Fibroblast of skin of scalp (primary cell): ENCODE data around the gene LRRC63.
"Not testable (repeated sequence)": the region's sequence is repeated elsewhere in the genome, so short reads cannot be mapped to it uniquely, and the experiment has no call there.

ENCODE experiments used
- DNase-seq: peaks from one replicate; pipeline ENCODE4 v3.0.0-alpha.2; 2013

LRRC63 gene

GRCh38 chr13:46181840-46182490 lies 29.8 kb upstream of the LRRC63 start, which contains the start of gene LCP1:
Gene LCP1, minus strand, starts transcription at chr13:46182177. Its CDS starts 22,515 bp downstream, at chr13:46159662.
- DNase-seq, result no peak

GRCh38 chr13:46182491-46182877 lies 29.2 kb upstream of the LRRC63 start:
- no peak for DNase-seq

- DNase-seq, result no peak
Measured at GRCh38 chr13:46183018-46183946, 28.4 kb upstream of the LRRC63 start.

GRCh38 chr13:46184277-46184699 lies 27.4 kb upstream of the LRRC63 start:
- DNase-seq, result no peak

- no peak for DNase-seq
Measured at GRCh38 chr13:46185634-46186033, 26.1 kb upstream of the LRRC63 start.

- no peak for DNase-seq
Measured at GRCh38 chr13:46192412-46192811, 19.3 kb upstream of the LRRC63 start.

GRCh38 chr13:46195016-46195415 lies 16.7 kb upstream of the LRRC63 start:
- DNase-seq, result no peak

- peak; percentile 18 for DNase-seq
Measured at GRCh38 chr13:46197299-46198048, 14.3 kb upstream of the LRRC63 start.

GRCh38 chr13:46198696-46199193 lies 13.0 kb upstream of the LRRC63 start:
- DNase-seq, result no peak

- no peak for DNase-seq
Measured at GRCh38 chr13:46202188-46202795, 9.4 kb upstream of the LRRC63 start.

GRCh38 chr13:46202966-46203365 lies 8.8 kb upstream of the LRRC63 start:
- DNase-seq, result no peak

- DNase-seq, result no peak
Measured at GRCh38 chr13:46206143-46206542, 5.6 kb upstream of the LRRC63 start.

GRCh38 chr13:46207828-46208227 lies 3.9 kb upstream of the LRRC63 start:
- DNase-seq, result no peak

- no peak for DNase-seq
Measured at GRCh38 chr13:46210362-46211083, 1.2 kb upstream of the LRRC63 start.

GRCh38 chr13:46211116-46211482 lies 629 bp upstream of the LRRC63 start:
- no peak for DNase-seq

GRCh38 chr13:46213242-46213641 lies 1.5 kb downstream of the LRRC63 start:
- no peak for DNase-seq

- DNase-seq, result not testable (repeated sequence)
Measured at GRCh38 chr13:46214741-46215140, 3.0 kb downstream of the LRRC63 start.

GRCh38 chr13:46220234-46220633 lies 8.5 kb downstream of the LRRC63 start:
- DNase-seq, result not testable (repeated sequence)

- no peak for DNase-seq
Measured at GRCh38 chr13:46229251-46229650, 17.5 kb downstream of the LRRC63 start.

GRCh38 chr13:46232281-46232680 lies 20.6 kb downstream of the LRRC63 start:
- DNase-seq, result peak; percentile 36

- DNase-seq, result no peak
Measured at GRCh38 chr13:46235286-46235685, 23.6 kb downstream of the LRRC63 start.

GRCh38 chr13:46265292-46265691 lies 53.6 kb downstream of the LRRC63 start:
- no peak for DNase-seq
